H9 (cell line): ENCODE results near the gene LRPAP1. TPM values are rescaled to one million over a fixed set of nuclear protein-coding genes. Genes with fewer than 3 reads are reported as not detected.

Source experiments
- DNase-seq: peaks from one replicate; pipeline ENCODE4 v3.0.0-alpha.2; 2017
- H2AFZ ChIP-seq: one replicate; pipeline ENCODE4 v1.6.1; 2013; ENCODE audit warnings: mild to moderate bottlenecking, low read length, control low read depth, moderate library complexity
- H2AK5ac ChIP-seq: 2 replicates; pipeline ENCODE4 v1.6.1; 2013; ENCODE audit warnings: low read length, control low read depth, mixed read lengths; ENCODE audit not compliant: insufficient read length
- H2BK120ac ChIP-seq: one replicate; pipeline ENCODE4 v1.6.1; 2013; ENCODE audit warnings: low read depth, mild to moderate bottlenecking, low read length, control low read depth, inconsistent platforms; ENCODE audit not compliant: poor library complexity, severe bottlenecking
- H2BK12ac ChIP-seq: 2 replicates; pipeline ENCODE4 v1.6.1; 2013; ENCODE audit warnings: low read length, control low read depth, mixed read lengths, low read depth; ENCODE audit not compliant: insufficient read length
- H2BK15ac ChIP-seq: 2 replicates; pipeline ENCODE4 v1.6.1; 2013; ENCODE audit warnings: low read depth, low read length, control low read depth
- H2BK20ac ChIP-seq: one replicate; pipeline ENCODE4 v1.6.1; 2013; ENCODE audit warnings: low read depth, mild to moderate bottlenecking, low read length, control low read depth, inconsistent platforms; ENCODE audit not compliant: poor library complexity, severe bottlenecking
- H2BK5ac ChIP-seq: 2 replicates; pipeline ENCODE4 v1.6.1; 2013; ENCODE audit warnings: low read length, control low read depth, mixed read lengths; ENCODE audit not compliant: insufficient read length
- H3K14ac ChIP-seq: 2 replicates; pipeline ENCODE4 v1.6.1; 2013; ENCODE audit warnings: low read length, control low read depth; ENCODE audit not compliant: insufficient read depth
- H3K18ac ChIP-seq: 2 replicates; pipeline ENCODE4 v1.6.1; 2013; ENCODE audit warnings: low read depth, mild to moderate bottlenecking, mixed read lengths, low read length, control low read depth; ENCODE audit not compliant: insufficient read length
- H3K23ac ChIP-seq: 2 replicates; pipeline ENCODE4 v1.6.1; 2013; ENCODE audit warnings: low read length, control low read depth, mixed read lengths, low read depth; ENCODE audit not compliant: insufficient read length
- H3K23me2 ChIP-seq: 2 replicates; pipeline ENCODE4 v1.6.1; 2013; ENCODE audit warnings: low read depth, mild to moderate bottlenecking, mixed read lengths, low read length, control low read depth; ENCODE audit not compliant: insufficient read length, poor library complexity, severe bottlenecking
- H3K27ac ChIP-seq: 2 replicates; pipeline ENCODE4 v1.5.1; 2013; ENCODE audit warnings: low read length, control low read depth, mixed read lengths, low read depth; ENCODE audit not compliant: insufficient read length
- H3K27me3 ChIP-seq: 2 replicates; pipeline ENCODE4 v1.6.1; 2013; ENCODE audit warnings: low read length, control low read depth, inconsistent platforms; ENCODE audit not compliant: insufficient read depth
- H3K4ac ChIP-seq: 2 replicates; pipeline ENCODE4 v1.6.1; 2013; ENCODE audit warnings: low read depth, mild to moderate bottlenecking, control low read depth, inconsistent platforms, low read length, moderate library complexity
- H3K4me1 ChIP-seq: 2 replicates; pipeline ENCODE4 v1.6.1; 2013; ENCODE audit warnings: low read length, control low read depth, inconsistent platforms; ENCODE audit not compliant: insufficient read depth
- H3K4me2 ChIP-seq: 2 replicates; pipeline ENCODE4 v1.6.1; 2013; ENCODE audit warnings: low read length, control low read depth, mixed read lengths; ENCODE audit not compliant: insufficient read length, insufficient read depth
- H3K56ac ChIP-seq: 2 replicates; pipeline ENCODE4 v1.6.1; 2013; ENCODE audit warnings: low read depth, mild to moderate bottlenecking, mixed read lengths, low read length, control low read depth; ENCODE audit not compliant: insufficient read length
- H3K79me1 ChIP-seq: 2 replicates; pipeline ENCODE4 v1.6.1; 2013; ENCODE audit warnings: low read depth, mild to moderate bottlenecking, moderate library complexity, low read length, control low read depth, inconsistent platforms; ENCODE audit not compliant: insufficient read depth, poor library complexity, severe bottlenecking
- H3K79me2 ChIP-seq: 2 replicates; pipeline ENCODE4 v1.6.1; 2013; ENCODE audit warnings: low read length, control low read depth, inconsistent platforms; ENCODE audit not compliant: insufficient read depth
- H3K9ac ChIP-seq: 2 replicates; pipeline ENCODE4 v1.6.1; 2013; ENCODE audit warnings: low read length, control low read depth, mixed read lengths; ENCODE audit not compliant: insufficient read length; ENCODE audit errors: extremely low read depth
- H3K9me3 ChIP-seq: one replicate; pipeline ENCODE4 v1.6.1; 2013; ENCODE audit warnings: low read depth, low read length, inconsistent platforms; ENCODE audit not compliant: control insufficient read depth
- H3T11ph ChIP-seq: one replicate; pipeline ENCODE4 v1.6.1; 2013; ENCODE audit warnings: mild to moderate bottlenecking, low read length, control low read depth, inconsistent platforms
- H4K20me1 ChIP-seq: one replicate; pipeline ENCODE4 v1.6.1; 2013; ENCODE audit not compliant: control insufficient read depth, insufficient read length, insufficient read depth
- H4K5ac ChIP-seq: 2 replicates; pipeline ENCODE4 v1.6.1; 2013; ENCODE audit warnings: low read depth, mild to moderate bottlenecking, mixed read lengths, low read length, control low read depth; ENCODE audit not compliant: insufficient read length
- H4K8ac ChIP-seq: replicated peaks from 2 replicates; pipeline ENCODE4 v1.6.1; 2013; ENCODE audit warnings: low read length, control low read depth, mixed read lengths, low read depth; ENCODE audit not compliant: insufficient read length
- H4K91ac ChIP-seq: 2 replicates; pipeline ENCODE4 v1.6.1; 2013; ENCODE audit warnings: low read depth, mild to moderate bottlenecking, moderate library complexity, mixed read lengths, low read length, control low read depth; ENCODE audit not compliant: insufficient read length
- H3K27ac Mint-ChIP-seq, 3 experiments: 2 replicates in 2 of 3; 3 replicates in 1 of 3; pipeline ENCODE4 v1.8.0; 2020 to 2021; ENCODE audit warnings: mixed read lengths in 3 of 3, mild to moderate bottlenecking in 1 of 3, moderate library complexity in 1 of 3
- H3K27me3 Mint-ChIP-seq: 2 replicates; pipeline ENCODE4 v1.8.0; 2021; ENCODE audit warnings: low read depth, mild to moderate bottlenecking, moderate library complexity, mixed read lengths
- H3K36me3 Mint-ChIP-seq, 3 experiments: 2 replicates in 2 of 3; 3 replicates in 1 of 3; pipeline ENCODE4 v1.8.0; 2020 to 2021; ENCODE audit warnings: low read depth in 3 of 3, mixed read lengths in 3 of 3; ENCODE audit not compliant: insufficient read depth in 1 of 3
- H3K4me1 Mint-ChIP-seq, 2 experiments: 2 replicates each; pipeline ENCODE4 v1.8.0; 2020; ENCODE audit warnings: mixed read lengths in 2 of 2
- H3K4me3 Mint-ChIP-seq, 2 experiments: 2 replicates in 1 of 2; 3 replicates in 1 of 2; pipeline ENCODE4 v1.8.0; 2020 to 2021; ENCODE audit warnings: mild to moderate bottlenecking in 2 of 2, mixed read lengths in 2 of 2, moderate library complexity in 1 of 2
- H3K9me3 Mint-ChIP-seq, 2 experiments: 2 replicates in 1 of 2; 3 replicates in 1 of 2; pipeline ENCODE4 v1.8.0; 2020; ENCODE audit warnings: mild to moderate bottlenecking in 2 of 2, mixed read lengths in 2 of 2, moderate library complexity in 1 of 2
- CTCF ChIP-seq: fragments of 200-600 bp; sonication (generic); conservative IDR thresholded peaks from 3 replicates; pipeline ENCODE4 v1.8.0; 2021; ENCODE audit warnings: antibody characterized with exemption, mild to moderate bottlenecking
- WGBS: extraction: QIAGEN DNeasy Blood & Tissue Kit; methylation state at CpG from one replicate; pipeline ENCODE4 v1.1.7; 2013; ENCODE audit warnings: missing lambda C conversion rate, low lambda C conversion rate, mixed read lengths; ENCODE audit not compliant: insufficient read length; ENCODE audit errors: extremely low coverage; 5-methylcytosine and 5-hydroxymethylcytosine counted together
- total RNA-seq: library from RNA; stranded (reverse); gene quantifications from 2 replicates; pipeline ENCODE4 v1.2.1, GENCODE V29; 2021

LRPAP1 gene
- total RNA-seq, 1 experiment from 2014 or later: 85.9 TPM

DNA sequence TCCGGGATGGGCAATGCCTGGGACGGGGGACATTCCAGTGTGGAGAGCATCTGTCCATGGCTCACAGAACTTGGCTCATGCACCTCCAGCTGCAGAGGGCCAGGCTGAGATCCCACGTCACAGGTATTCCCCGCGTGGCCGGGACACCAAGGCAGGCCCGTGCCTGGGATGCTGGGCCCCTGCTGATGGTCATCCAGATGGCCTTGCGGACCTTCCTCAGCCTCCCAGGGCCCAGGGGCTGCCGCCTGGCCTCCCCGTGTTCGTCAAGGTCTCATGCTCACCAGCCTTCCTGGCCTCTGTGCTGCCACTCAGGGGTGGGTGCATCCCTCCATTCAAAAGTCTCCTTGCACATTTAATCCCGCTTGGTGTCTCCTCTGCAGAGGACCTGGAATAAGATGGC is 40.9 kb upstream of the LRPAP1 start:
- Histone ChIP-seq H3K4me2 (no peak overlapping the region), H3K14ac (no peak overlapping the region), H3K56ac (no peak overlapping the region), H2AFZ (no peak overlapping the region), H3K23me2 (no peaks in the 10 kb centered on the region), H3K9me3 (no peaks in the 10 kb centered on the region), H3K4me1 (no peaks in the 10 kb centered on the region), H2BK15ac (no peak overlapping the region), H2BK12ac (no peak overlapping the region), H3K79me1 (no peaks in the 10 kb centered on the region), H3K27me3 (no peaks in the 10 kb centered on the region), H3K23ac (no peak overlapping the region), H2BK20ac (no peak overlapping the region), H3K79me2 (no peaks in the 10 kb centered on the region), H4K8ac (no peak overlapping the region), H3T11ph (no peak overlapping the region), H4K20me1 (no peaks in the 10 kb centered on the region), H2BK5ac (no peak overlapping the region), H2AK5ac (no peak overlapping the region), H3K27ac (no peak overlapping the region), H3K4ac (no peak overlapping the region), H2BK120ac (no peak overlapping the region), H4K91ac (no peak overlapping the region), H3K18ac (no peak overlapping the region), H4K5ac (no peak overlapping the region), H3K9ac (no peak overlapping the region)
- Mint-ChIP-seq H3K4me1 (no peaks in the 10 kb centered on the region), H3K36me3 (no peaks in the 10 kb centered on the region), H3K27ac (no peak overlapping the region), H3K9me3 (no peaks in the 10 kb centered on the region), H3K27me3 (peaks cover 33% of the 10 kb centered on the region), H3K4me3 (no peak overlapping the region)
- no peak for TF ChIP-seq CTCF
- DNase-seq: no peak
- no CpG with 5 or more reads among the region's 12 CpGs for WGBS
